SK-N-MC (cell line): ENCODE measurements around the gene IL17RD.

Experiments used
- EZH2 ChIP-seq: fragments of 200-600 bp; sonication (generic); IDR thresholded peaks from one replicate; pipeline ENCODE4 v1.6.1; 2017; ENCODE audit warnings: antibody characterized with exemption
- POLR2AphosphoS5 ChIP-seq: IDR thresholded peaks from 2 replicates; pipeline ENCODE4 v1.6.1; 2012; ENCODE audit warnings: mild to moderate bottlenecking, low read depth, low read length, borderline replicate concordance

DNA sequence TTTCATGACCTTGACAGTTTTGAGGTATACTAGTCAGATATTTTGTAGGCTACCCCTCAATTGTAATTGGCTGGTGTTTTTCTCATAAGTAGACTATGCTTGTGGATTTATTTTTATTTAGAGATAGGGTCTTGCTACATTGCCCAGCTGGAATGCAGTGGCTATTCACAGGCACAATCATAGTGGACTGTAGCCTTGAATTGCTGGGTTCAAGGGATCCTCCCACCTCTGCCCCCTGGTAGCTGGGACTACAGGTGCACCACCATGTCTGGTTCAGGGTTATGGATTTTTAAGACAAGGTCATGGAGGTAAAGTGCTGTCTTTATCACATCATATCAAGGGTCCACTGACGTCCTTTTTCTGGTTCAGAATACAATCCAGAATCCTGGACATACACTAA lies 10.9 kb upstream of the IL17RD start:
- no peak for TF ChIP-seq POLR2AphosphoS5
- no peak for TF ChIP-seq EZH2
